HepG2 (cell line): ENCODE data around the gene ZDHHC14. TPM values are rescaled to one million over a fixed set of nuclear protein-coding genes. Genes with fewer than 3 reads are reported as not detected.
A peak's percentile ranks its signal among the peaks of the same experiment; 100 is the strongest.

Experiments used
- AKAP8 ChIP-seq: sonication (generic); formaldehyde crosslinking; IDR thresholded peaks from 2 replicates; pipeline ENCODE4 v1.5.1; 2020; ENCODE audit warnings: mild to moderate bottlenecking, missing genetic modification reagents
- ESRRA ChIP-seq: sonication (generic); formaldehyde crosslinking; IDR thresholded peaks from 2 replicates; pipeline ENCODE4 v1.5.1; 2020; ENCODE audit warnings: mild to moderate bottlenecking, low read depth, missing genetic modification reagents
- FOXC1 ChIP-seq: sonication (generic); formaldehyde crosslinking; IDR thresholded peaks from 2 replicates; pipeline ENCODE4 v1.8.0; 2022; ENCODE audit warnings: mild to moderate bottlenecking, missing genetic modification reagents, borderline replicate concordance
- REL ChIP-seq: sonication (generic); formaldehyde crosslinking; conservative IDR thresholded peaks from 2 replicates; pipeline ENCODE4 v1.8.0; 2022; ENCODE audit warnings: mild to moderate bottlenecking, missing genetic modification reagents, moderate library complexity
- SMARCE1 ChIP-seq: fragments of 450-650 bp; IDR thresholded peaks from 2 replicates; pipeline ENCODE4 v1.6.1; 2017; ENCODE audit warnings: borderline replicate concordance
- SMC3 ChIP-seq: IDR thresholded peaks from 2 replicates; pipeline ENCODE4 v1.6.1; 2011; ENCODE audit warnings: low read length, improper control_type of control experiment
- ZNF331 ChIP-seq: sonication (generic); formaldehyde crosslinking; IDR thresholded peaks from 2 replicates; pipeline ENCODE4 v1.4.0; 2020; ENCODE audit warnings: missing genetic modification reagents
- polyA plus RNA-seq, 8 experiments: library from polyadenylated mRNA; depleted of rRNA in 3 of 8; stranded (reverse) in 7 of 8; unstranded in 1 of 8; fragments of >200 nt; fragmentation: Illumina TruSeq in 4 of 8; extraction: Trizol in 4 of 8; gene quantifications; 2 replicates each; pipeline versions ENCODE4 v1.2.1 to v1.2.3, GENCODE V29; 2011 to 2016; ENCODE audit warnings: low read depth in 4 of 8, missing spikeins in 1 of 8, mixed read lengths in 1 of 8; ENCODE audit not compliant: insufficient read depth in 1 of 8
- total RNA-seq, 5 experiments: library from RNA; depleted of rRNA; stranded (reverse); fragments of >200 nt; fragmentation: Illumina TruSeq; extraction: Trizol; gene quantifications; 2 replicates each; pipeline ENCODE4 v1.2.3, GENCODE V29; 2016; ENCODE audit warnings: low read depth in 1 of 5
- TF ChIP-seq, protein P1 (sequence below): IDR thresholded peaks from 2 replicates; pipeline ENCODE4 v1.6.1; 2012; ENCODE audit warnings: inconsistent platforms
- TF ChIP-seq, protein P2 (sequence below): sonication (generic); formaldehyde crosslinking; IDR thresholded peaks from 2 replicates; pipeline ENCODE4; 2020; ENCODE audit warnings: missing genetic modification reagents, mild to moderate bottlenecking, borderline replicate concordance
- TF ChIP-seq, protein P3 (sequence below): sonication (generic); formaldehyde crosslinking; IDR thresholded peaks from 2 replicates; pipeline ENCODE4 v1.5.0; 2020; ENCODE audit warnings: missing genetic modification reagents, mild to moderate bottlenecking, borderline replicate concordance
- TF ChIP-seq, protein P4 (sequence below): sonication (generic); formaldehyde crosslinking; IDR thresholded peaks from 2 replicates; pipeline ENCODE4 v1.5.0; 2020; ENCODE audit warnings: missing genetic modification reagents
- TF ChIP-seq, protein P5 (sequence below), 2 experiments: sonication (generic) in 1 of 2; formaldehyde crosslinking in 1 of 2; IDR thresholded peaks; 2 replicates each; pipeline versions ENCODE4 v1.6.1 to v1.9.0; 2014 to 2022; ENCODE audit warnings: antibody characterized with exemption in 1 of 2, borderline replicate concordance in 1 of 2, inconsistent platforms in 1 of 2, low read depth in 1 of 2, missing genetic modification reagents in 1 of 2

Gene ZDHHC14
- total and polyA plus RNA-seq, 2 of the 13 experiments (the other 11 are each of a cell fraction or from before 2014, with no cell fraction given), result 3.7 to 9.5 TPM

DNA sequence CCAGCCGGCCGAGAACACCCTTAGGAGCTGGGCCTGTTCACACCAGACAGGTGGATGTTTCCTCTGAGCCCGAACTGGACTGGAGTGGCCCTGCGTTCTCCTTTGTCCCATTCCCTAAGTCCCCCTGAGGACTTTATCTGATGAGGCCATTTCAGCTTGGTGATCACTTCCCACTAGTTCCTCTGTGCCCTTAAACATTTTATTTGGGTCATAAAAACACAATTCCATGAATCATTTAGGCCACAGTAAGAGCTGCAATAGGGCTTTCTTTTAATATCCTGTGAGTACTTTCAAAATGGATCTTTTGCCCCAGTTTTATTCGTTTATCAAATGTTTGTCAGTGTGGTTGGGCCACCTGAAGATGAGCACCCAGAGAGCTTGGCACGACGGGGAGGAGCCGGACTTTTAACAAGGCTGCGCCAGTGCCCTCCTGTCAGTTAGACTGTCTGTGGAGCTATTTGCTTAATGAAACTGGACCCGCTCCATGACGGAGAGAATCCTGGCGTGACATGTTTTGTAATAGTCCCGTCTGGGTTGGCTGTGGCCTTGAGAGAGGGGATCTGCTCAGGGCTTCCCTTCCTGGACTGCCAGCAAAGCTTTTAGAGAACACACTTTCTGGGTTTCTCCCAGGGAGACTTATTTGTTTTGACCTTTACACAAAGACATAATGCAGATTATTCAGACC is 53.5 kb downstream of the ZDHHC14 start (continued):
- TF ChIP-seq, protein P1, sequence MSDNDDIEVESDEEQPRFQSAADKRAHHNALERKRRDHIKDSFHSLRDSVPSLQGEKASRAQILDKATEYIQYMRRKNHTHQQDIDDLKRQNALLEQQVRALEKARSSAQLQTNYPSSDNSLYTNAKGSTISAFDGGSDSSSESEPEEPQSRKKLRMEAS, result no peak
- TF ChIP-seq SMC3, result peak; percentile 35
- TF ChIP-seq SMARCE1, result no peak
- TF ChIP-seq, protein P2, sequence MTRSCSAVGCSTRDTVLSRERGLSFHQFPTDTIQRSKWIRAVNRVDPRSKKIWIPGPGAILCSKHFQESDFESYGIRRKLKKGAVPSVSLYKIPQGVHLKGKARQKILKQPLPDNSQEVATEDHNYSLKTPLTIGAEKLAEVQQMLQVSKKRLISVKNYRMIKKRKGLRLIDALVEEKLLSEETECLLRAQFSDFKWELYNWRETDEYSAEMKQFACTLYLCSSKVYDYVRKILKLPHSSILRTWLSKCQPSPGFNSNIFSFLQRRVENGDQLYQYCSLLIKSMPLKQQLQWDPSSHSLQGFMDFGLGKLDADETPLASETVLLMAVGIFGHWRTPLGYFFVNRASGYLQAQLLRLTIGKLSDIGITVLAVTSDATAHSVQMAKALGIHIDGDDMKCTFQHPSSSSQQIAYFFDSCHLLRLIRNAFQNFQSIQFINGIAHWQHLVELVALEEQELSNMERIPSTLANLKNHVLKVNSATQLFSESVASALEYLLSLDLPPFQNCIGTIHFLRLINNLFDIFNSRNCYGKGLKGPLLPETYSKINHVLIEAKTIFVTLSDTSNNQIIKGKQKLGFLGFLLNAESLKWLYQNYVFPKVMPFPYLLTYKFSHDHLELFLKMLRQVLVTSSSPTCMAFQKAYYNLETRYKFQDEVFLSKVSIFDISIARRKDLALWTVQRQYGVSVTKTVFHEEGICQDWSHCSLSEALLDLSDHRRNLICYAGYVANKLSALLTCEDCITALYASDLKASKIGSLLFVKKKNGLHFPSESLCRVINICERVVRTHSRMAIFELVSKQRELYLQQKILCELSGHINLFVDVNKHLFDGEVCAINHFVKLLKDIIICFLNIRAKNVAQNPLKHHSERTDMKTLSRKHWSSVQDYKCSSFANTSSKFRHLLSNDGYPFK (CRISPR knock-in tag), result no peak
- TF ChIP-seq, protein P3, sequence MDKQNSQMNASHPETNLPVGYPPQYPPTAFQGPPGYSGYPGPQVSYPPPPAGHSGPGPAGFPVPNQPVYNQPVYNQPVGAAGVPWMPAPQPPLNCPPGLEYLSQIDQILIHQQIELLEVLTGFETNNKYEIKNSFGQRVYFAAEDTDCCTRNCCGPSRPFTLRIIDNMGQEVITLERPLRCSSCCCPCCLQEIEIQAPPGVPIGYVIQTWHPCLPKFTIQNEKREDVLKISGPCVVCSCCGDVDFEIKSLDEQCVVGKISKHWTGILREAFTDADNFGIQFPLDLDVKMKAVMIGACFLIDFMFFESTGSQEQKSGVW (CRISPR knock-in tag), result no peak
- TF ChIP-seq, protein P4, sequence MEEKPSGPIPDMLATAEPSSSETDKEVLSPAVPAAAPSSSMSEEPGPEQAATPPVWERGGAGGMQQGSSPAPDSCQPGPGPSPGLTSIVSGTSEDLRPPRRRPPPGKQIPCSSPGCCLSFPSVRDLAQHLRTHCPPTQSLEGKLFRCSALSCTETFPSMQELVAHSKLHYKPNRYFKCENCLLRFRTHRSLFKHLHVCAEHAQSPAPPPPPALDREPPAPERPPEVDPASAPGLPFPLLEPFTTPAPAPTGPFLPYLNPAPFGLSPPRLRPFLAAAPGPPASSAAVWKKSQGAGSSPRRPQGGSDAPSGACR, result 0 out of 2 replicates have a peak, but pooled peaks have one; percentile 4
- TF ChIP-seq FOXC1 (CRISPR knock-in tag), result peak; percentile 56; the same call in 1 of the 2 replicates
- TF ChIP-seq AKAP8 (CRISPR knock-in tag), result no peak
- TF ChIP-seq REL (CRISPR knock-in tag), result no peak
- TF ChIP-seq, protein P5, sequence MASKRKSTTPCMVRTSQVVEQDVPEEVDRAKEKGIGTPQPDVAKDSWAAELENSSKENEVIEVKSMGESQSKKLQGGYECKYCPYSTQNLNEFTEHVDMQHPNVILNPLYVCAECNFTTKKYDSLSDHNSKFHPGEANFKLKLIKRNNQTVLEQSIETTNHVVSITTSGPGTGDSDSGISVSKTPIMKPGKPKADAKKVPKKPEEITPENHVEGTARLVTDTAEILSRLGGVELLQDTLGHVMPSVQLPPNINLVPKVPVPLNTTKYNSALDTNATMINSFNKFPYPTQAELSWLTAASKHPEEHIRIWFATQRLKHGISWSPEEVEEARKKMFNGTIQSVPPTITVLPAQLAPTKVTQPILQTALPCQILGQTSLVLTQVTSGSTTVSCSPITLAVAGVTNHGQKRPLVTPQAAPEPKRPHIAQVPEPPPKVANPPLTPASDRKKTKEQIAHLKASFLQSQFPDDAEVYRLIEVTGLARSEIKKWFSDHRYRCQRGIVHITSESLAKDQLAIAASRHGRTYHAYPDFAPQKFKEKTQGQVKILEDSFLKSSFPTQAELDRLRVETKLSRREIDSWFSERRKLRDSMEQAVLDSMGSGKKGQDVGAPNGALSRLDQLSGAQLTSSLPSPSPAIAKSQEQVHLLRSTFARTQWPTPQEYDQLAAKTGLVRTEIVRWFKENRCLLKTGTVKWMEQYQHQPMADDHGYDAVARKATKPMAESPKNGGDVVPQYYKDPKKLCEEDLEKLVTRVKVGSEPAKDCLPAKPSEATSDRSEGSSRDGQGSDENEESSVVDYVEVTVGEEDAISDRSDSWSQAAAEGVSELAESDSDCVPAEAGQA (IDR thresholded peaks at IDR 0.05; ENCODE audit: low read depth), result peak; percentile 71; the same call in 1 of the 2 replicates
- TF ChIP-seq, protein P5 (CRISPR knock-in tag; IDR thresholded peaks at IDR 0.05; ENCODE audit: borderline replicate concordance), result no peak
- TF ChIP-seq ESRRA (CRISPR knock-in tag), result no peak
- peak; percentile 55; the same call in 1 of the 2 replicates for TF ChIP-seq ZNF331 (CRISPR knock-in tag)
